H1 (cell line): ENCODE results near the gene TIMP1. TPM values are rescaled to one million over a fixed set of nuclear protein-coding genes. Genes with fewer than 3 reads are reported as not detected.

Experiments
- CTCF ChIA-PET: fragments of 300-600 bp; sonication (Branson Sonifier 250); formaldehyde crosslinking; loops from one replicate; lab custom pipeline; 2021; ENCODE audit not compliant: partially characterized antibody; lab: Charles Lee
- POLR2A ChIA-PET: fragments of 300-600 bp; sonication (Branson Sonifier 250); formaldehyde crosslinking; loops from one replicate; lab custom pipeline; 2021; ENCODE audit warnings: inconsistent platforms; ENCODE audit not compliant: partially characterized antibody; lab: Charles Lee
- DNase-seq, 2 experiments: peaks; one replicate each; pipeline versions ENCODE4 v3.0.0 to v3.0.0-alpha.2; 2010 to 2022; ENCODE audit warnings: low spot score in 2 of 2, low read depth in 1 of 2, mixed read lengths in 1 of 2
- FAIRE-seq: peaks from 2 replicates; lab custom pipeline; 2011; peaks lifted over from hg19 to GRCh38; lab: Jason Lieb, UNC
- H2AFZ ChIP-seq: 2 replicates; pipeline ENCODE4 v1.8.1; 2012; ENCODE audit warnings: low read length, inconsistent platforms
- H2AK5ac ChIP-seq: 2 replicates; pipeline ENCODE4 v1.6.1; 2013; ENCODE audit warnings: low read depth, low read length
- H2BK120ac ChIP-seq: replicated peaks from 2 replicates; pipeline ENCODE3; 2013; ENCODE audit warnings: low read depth, low read length, inconsistent platforms
- H2BK12ac ChIP-seq: 2 replicates; pipeline ENCODE4 v1.6.1; 2013; ENCODE audit warnings: low read depth, low read length
- H2BK15ac ChIP-seq: 2 replicates; pipeline ENCODE4 v1.6.1; 2013; ENCODE audit warnings: low read length
- H2BK20ac ChIP-seq: 2 replicates; pipeline ENCODE4 v1.6.1; 2013; ENCODE audit warnings: low read length
- H2BK5ac ChIP-seq: 2 replicates; pipeline ENCODE4 v1.6.1; 2013; ENCODE audit warnings: low read depth, low read length
- H3K14ac ChIP-seq: 2 replicates; pipeline ENCODE4 v1.6.1; 2013; ENCODE audit warnings: inconsistent platforms; ENCODE audit not compliant: insufficient read length
- H3K18ac ChIP-seq: 2 replicates; pipeline ENCODE4 v1.6.1; 2013; ENCODE audit warnings: low read length; ENCODE audit errors: extremely low read depth
- H3K23ac ChIP-seq: 2 replicates; pipeline ENCODE4 v1.6.1; 2013; ENCODE audit warnings: inconsistent platforms; ENCODE audit not compliant: insufficient read length
- H3K23me2 ChIP-seq: 2 replicates; pipeline ENCODE4 v1.6.1; 2013; ENCODE audit warnings: low read depth, low read length
- H3K27ac ChIP-seq: 2 replicates; pipeline ENCODE4 v1.6.1; 2011; ENCODE audit warnings: low read depth, low read length, inconsistent platforms
- H3K27me3 ChIP-seq, 4 experiments: replicated peaks in 1 of 4; 1 replicate in 1 of 4; 2 replicates in 3 of 4; pipeline versions ENCODE4 v1.6.1 to v1.8.1; 2011 to 2013; ENCODE audit warnings: low read length in 3 of 4, mild to moderate bottlenecking in 3 of 4, inconsistent platforms in 2 of 4, mixed read lengths in 2 of 4, moderate library complexity in 1 of 4; ENCODE audit not compliant: control insufficient read depth in 3 of 4, insufficient read depth in 3 of 4; ENCODE audit errors: extremely low read depth in 1 of 4
- H3K36me3 ChIP-seq, 4 experiments: 2 replicates each; pipeline versions ENCODE4 v1.6.1 to v1.8.1; 2011 to 2013; ENCODE audit warnings: mild to moderate bottlenecking in 4 of 4, low read length in 3 of 4, moderate library complexity in 2 of 4, control low read depth in 1 of 4, inconsistent platforms in 1 of 4; ENCODE audit not compliant: insufficient read depth in 4 of 4, control insufficient read depth in 2 of 4
- H3K4ac ChIP-seq: replicated peaks from 2 replicates; pipeline ENCODE3; 2013; ENCODE audit warnings: low read length, low read depth, mixed read lengths, inconsistent platforms; ENCODE audit not compliant: insufficient read length
- H3K4me1 ChIP-seq, 4 experiments: replicated peaks in 1 of 4; 1 replicate in 1 of 4; 2 replicates in 3 of 4; pipeline versions ENCODE4 v1.6.1 to v1.8.1; 2011 to 2013; ENCODE audit warnings: low read length in 3 of 4, inconsistent platforms in 2 of 4, mixed read lengths in 1 of 4; ENCODE audit not compliant: insufficient read depth in 4 of 4, control insufficient read depth in 3 of 4
- H3K4me2 ChIP-seq, 2 experiments: 2 replicates each; pipeline versions ENCODE4 v1.6.1 to v1.8.1; 2011 to 2013; ENCODE audit warnings: low read depth in 2 of 2, low read length in 2 of 2, control low read depth in 1 of 2, inconsistent platforms in 1 of 2, mild to moderate bottlenecking in 1 of 2; ENCODE audit not compliant: insufficient read depth in 1 of 2
- H3K4me3 ChIP-seq, 4 experiments: fragments of 200-600, 300-600 bp in 1 of 4; sonication (generic), shearing (Covaris generic), sonication (Bioruptor Twin) in 1 of 4; 2 replicates each; pipeline versions ENCODE4 v1.5.1 to v1.8.1; 2011 to 2016; ENCODE audit warnings: low read length in 4 of 4, low read depth in 3 of 4, control low read depth in 2 of 4, inconsistent platforms in 2 of 4, mild to moderate bottlenecking in 2 of 4, mixed read lengths in 1 of 4, moderate library complexity in 1 of 4; ENCODE audit not compliant: insufficient read depth in 2 of 4; ENCODE audit errors: extremely low read depth in 1 of 4
- H3K56ac ChIP-seq: replicated peaks from 2 replicates; pipeline ENCODE3; 2013; ENCODE audit warnings: low read depth, mild to moderate bottlenecking, mixed read lengths, low read length, inconsistent platforms; ENCODE audit not compliant: insufficient read length
- H3K79me1 ChIP-seq: 2 replicates; pipeline ENCODE4 v1.6.1; 2013; ENCODE audit warnings: low read depth, low read length, control low read depth
- H3K79me2 ChIP-seq, 2 experiments: 2 replicates each; pipeline versions ENCODE4 v1.6.1 to v1.8.1; 2012 to 2013; ENCODE audit warnings: low read length in 2 of 2, mild to moderate bottlenecking in 2 of 2, inconsistent platforms in 1 of 2; ENCODE audit not compliant: insufficient read depth in 2 of 2, control insufficient read depth in 1 of 2
- H3K9ac ChIP-seq, 4 experiments: replicated peaks in 1 of 4; 1 replicate in 1 of 4; 2 replicates in 3 of 4; pipeline versions ENCODE4 v1.6.1 to v1.8.1; 2011 to 2013; ENCODE audit warnings: low read depth in 3 of 4, low read length in 3 of 4, control low read depth in 2 of 4, mild to moderate bottlenecking in 2 of 4, moderate library complexity in 2 of 4, inconsistent platforms in 1 of 4; ENCODE audit errors: extremely low read depth in 1 of 4
- H3K9me3 ChIP-seq, 2 experiments: 2 replicates each; pipeline versions ENCODE4 v1.6.1 to v1.8.1; 2012 to 2013; ENCODE audit warnings: mild to moderate bottlenecking in 2 of 2, moderate library complexity in 2 of 2, control low read depth in 1 of 2, inconsistent platforms in 1 of 2, low read depth in 1 of 2, low read length in 1 of 2, mixed read lengths in 1 of 2; ENCODE audit not compliant: insufficient read depth in 2 of 2
- H4K20me1 ChIP-seq, 2 experiments: replicated peaks in 1 of 2; 2 replicates each; pipeline versions ENCODE3 to v1.8.1; 2011 to 2013; ENCODE audit warnings: inconsistent platforms in 2 of 2, low read length in 2 of 2, mild to moderate bottlenecking in 1 of 2; ENCODE audit not compliant: insufficient read depth in 2 of 2, control insufficient read depth in 1 of 2
- H4K5ac ChIP-seq: 2 replicates; pipeline ENCODE4 v1.6.1; 2013; ENCODE audit warnings: low read length, low read depth, mixed read lengths, inconsistent platforms; ENCODE audit not compliant: insufficient read length
- H4K8ac ChIP-seq: 2 replicates; pipeline ENCODE4 v1.8.0; 2013; ENCODE audit warnings: mild to moderate bottlenecking, moderate library complexity, low read length, inconsistent platforms; ENCODE audit not compliant: insufficient read depth; ENCODE audit errors: extremely low read depth
- H4K91ac ChIP-seq: replicated peaks from 2 replicates; pipeline ENCODE3; 2013; ENCODE audit warnings: low read length, mixed read lengths, inconsistent platforms; ENCODE audit not compliant: insufficient read length
- BRCA1 ChIP-seq: IDR thresholded peaks from 2 replicates; pipeline ENCODE4 v1.6.1; 2012; ENCODE audit warnings: low read depth, low read length, improper control_type of control experiment
- CTCF ChIP-seq, 3 experiments: IDR thresholded peaks; 1 replicate in 2 of 3; 2 replicates in 1 of 3; pipeline versions ENCODE4 v1.5.1 to v1.6.1; 2011; ENCODE audit warnings: low read length in 3 of 3, mild to moderate bottlenecking in 3 of 3, inconsistent platforms in 2 of 3, low read depth in 1 of 3, moderate library complexity in 1 of 3; ENCODE audit not compliant: insufficient read depth in 1 of 3; ENCODE audit errors: control extremely low read depth in 1 of 3
- POLR2AphosphoS5 ChIP-seq: IDR thresholded peaks from 2 replicates; pipeline ENCODE4 v1.6.1; 2011; ENCODE audit warnings: low read depth, low read length
- WGBS, 2 experiments: shearing (Covaris generic) in 1 of 2; methylation state at CpG; one replicate each; pipeline versions ENCODE4 v1.1.6 to v1.1.7; 2013 to 2015; ENCODE audit warnings: low lambda C conversion rate in 2 of 2, mixed read lengths in 2 of 2, inconsistent platforms in 1 of 2, low coverage in 1 of 2, missing lambda C conversion rate in 1 of 2; ENCODE audit not compliant: insufficient replicate concordance in 2 of 2, insufficient coverage in 1 of 2, insufficient read length in 1 of 2; ENCODE audit errors: extremely low coverage in 1 of 2, missing lambda C conversion rate in 1 of 2; 5-methylcytosine and 5-hydroxymethylcytosine counted together
- polyA plus RNA-seq, 7 experiments: library from polyadenylated mRNA; depleted of rRNA in 3 of 7; stranded (reverse) in 5 of 7; unstranded in 2 of 7; fragments of >200 nt in 5 of 7; fragments of 200-250 nt in 2 of 7; gene quantifications; 1 replicate in 5 of 7; 2 replicates in 1 of 7; 4 replicates in 1 of 7; pipeline versions ENCODE4 v1.2.1 to v1.2.3, GENCODE V29; 2011 to 2013; ENCODE audit warnings: missing spikeins in 2 of 7, mixed read lengths in 2 of 7
- total RNA-seq: library from RNA; stranded (reverse); fragmentation: NEBNext Ultra II Directional; extraction: Animal tissue kit (Norgen Biotek cat#: 25700); gene quantifications from 2 replicates; pipeline ENCODE4 v1.2.1, GENCODE V29; 2021

Gene TIMP1
- total and polyA plus RNA-seq, 2 of the 8 experiments (the other 6 are each of a cell fraction or from before 2014, with no cell fraction given) = 58.6 to 142 TPM

- Histone ChIP-seq H2BK12ac (no peak overlapping the region), H3K56ac (no peak overlapping the region), H2AK5ac (no peak overlapping the region), H3K23ac (no peak overlapping the region), H3K79me2 (no peaks in the 10 kb centered on the region), H3K27me3 (no peaks in the 10 kb centered on the region), H3K4me3 (no peak overlapping the region), H4K91ac (no peak overlapping the region), H3K4me2 (no peak overlapping the region), H3K9ac (no peak overlapping the region), H3K4ac (no peak overlapping the region), H3K9me3 (no peaks in the 10 kb centered on the region), H4K8ac (no peak overlapping the region), H2BK20ac (no peak overlapping the region), H3K18ac (no peak overlapping the region), H3K14ac (no peak overlapping the region), H4K5ac (no peak overlapping the region), H3K23me2 (peaks cover 7% of the 10 kb centered on the region; the same call in 1 of the 2 replicates), H2BK120ac (no peak overlapping the region), H3K79me1 (no peaks in the 10 kb centered on the region), H3K36me3 (peaks cover 0 to 28% (median 15%) of the 10 kb centered on the region in 4 experiments; a peak in 4 of 8 replicates), H3K4me1 (peaks cover 0 to 14% (median 7%) of the 10 kb centered on the region in 4 experiments; a peak in 5 of 7 replicates), H2AFZ (no peak overlapping the region), H2BK5ac (no peak overlapping the region), H4K20me1 (no peaks in the 10 kb centered on the region), H3K27ac (no peak overlapping the region), H2BK15ac (no peak overlapping the region)
- POLR2A ChIA-PET = interaction anchor here (0.7 to 2.3 kb wide), 5 partner anchors 11 to 173 kb away, joined by 3 to 9 read pairs (median 4); partner anchors contain the start of gene TIMP1
- FAIRE-seq (no peak), DNase-seq (no peak)
- 88% methylated on average over 5 of the region's 8 CpGs; no CpG with 5 or more reads in 1 of the 2 experiments for WGBS, 2 experiments
- TF ChIP-seq BRCA1 = no peak
- no peak for TF ChIP-seq POLR2AphosphoS5
- no peak for TF ChIP-seq CTCF (IDR thresholded peaks at IDR 0.05; ENCODE audit: control extremely low read depth in 1 of 3, insufficient read depth in 1 of 3, low read depth in 1 of 3, low read length in 3 of 3)
- CTCF ChIA-PET = interaction anchor here (0.7 to 1.7 kb wide), 3 partner anchors 39 to 73 kb away, joined by 3 to 6 read pairs (median 3); no protein-coding TSS in a partner anchor
These were observed 11.4 kb upstream of the TIMP1 start for GRCh38 chrX:47570794-47571193.
